H1 (cell line): ENCODE measurements around the gene SLC16A6.
"Not testable (repeated sequence)": the region's sequence is repeated elsewhere in the genome, so short reads cannot be mapped to it uniquely, and the experiment has no call there.

Experiments
- CHD1 ChIP-seq: IDR thresholded peaks from 2 replicates; pipeline ENCODE4 v1.6.1; 2012; ENCODE audit warnings: low read depth, low read length, improper control_type of control experiment
- EP300 ChIP-seq, 2 experiments: IDR thresholded peaks; 1 replicate in 1 of 2; 2 replicates in 1 of 2; pipeline ENCODE4 v1.6.1; 2011 to 2012; ENCODE audit warnings: low read depth in 2 of 2, low read length in 2 of 2, mild to moderate bottlenecking in 2 of 2, borderline replicate concordance in 1 of 2, inconsistent platforms in 1 of 2, moderate library complexity in 1 of 2
- FOSL1 ChIP-seq: IDR thresholded peaks from 2 replicates; pipeline ENCODE4 v1.6.1; 2011; ENCODE audit warnings: mild to moderate bottlenecking, low read depth, low read length, moderate library complexity; ENCODE audit not compliant: insufficient read depth
- HDAC6 ChIP-seq: IDR thresholded peaks from one replicate; pipeline ENCODE4 v1.7.1; 2012; ENCODE audit warnings: low read depth, mild to moderate bottlenecking, inconsistent platforms, low read length, moderate library complexity
- NRF1 ChIP-seq: IDR thresholded peaks from 2 replicates; pipeline ENCODE4 v1.6.1; 2011; ENCODE audit warnings: mild to moderate bottlenecking, low read depth, low read length, improper control_type of control experiment
- POLR2A ChIP-seq, 2 experiments: IDR thresholded peaks; 1 replicate in 1 of 2; 2 replicates in 1 of 2; pipeline ENCODE4 v1.6.1; 2011; ENCODE audit warnings: low read depth in 2 of 2, low read length in 2 of 2, mild to moderate bottlenecking in 2 of 2; ENCODE audit errors: control extremely low read depth in 1 of 2
- RFX5 ChIP-seq: IDR thresholded peaks from 2 replicates; pipeline ENCODE4 v1.6.1; 2011; ENCODE audit warnings: low read depth, low read length, improper control_type of control experiment, borderline replicate concordance
- RXRA ChIP-seq: IDR thresholded peaks from 2 replicates; pipeline ENCODE4 v1.6.1; 2011; ENCODE audit warnings: low read depth, mild to moderate bottlenecking, low read length, moderate library complexity; ENCODE audit not compliant: insufficient read depth
- SP4 ChIP-seq: IDR thresholded peaks from 2 replicates; pipeline ENCODE4 v1.6.1; 2012; ENCODE audit warnings: low read length, inconsistent platforms
- SRF ChIP-seq: IDR thresholded peaks from 2 replicates; pipeline ENCODE4 v1.6.1; 2011; ENCODE audit warnings: mild to moderate bottlenecking, low read depth, low read length, moderate library complexity
- TF ChIP-seq, protein P1 (sequence below), 3 experiments: IDR thresholded peaks; 1 replicate in 2 of 3; 2 replicates in 1 of 3; pipeline versions ENCODE4 v1.5.1 to v1.6.1; 2011; ENCODE audit warnings: low read length in 3 of 3, mild to moderate bottlenecking in 3 of 3, inconsistent platforms in 2 of 3, low read depth in 1 of 3, moderate library complexity in 1 of 3; ENCODE audit not compliant: insufficient read depth in 1 of 3; ENCODE audit errors: control extremely low read depth in 1 of 3

DNA sequence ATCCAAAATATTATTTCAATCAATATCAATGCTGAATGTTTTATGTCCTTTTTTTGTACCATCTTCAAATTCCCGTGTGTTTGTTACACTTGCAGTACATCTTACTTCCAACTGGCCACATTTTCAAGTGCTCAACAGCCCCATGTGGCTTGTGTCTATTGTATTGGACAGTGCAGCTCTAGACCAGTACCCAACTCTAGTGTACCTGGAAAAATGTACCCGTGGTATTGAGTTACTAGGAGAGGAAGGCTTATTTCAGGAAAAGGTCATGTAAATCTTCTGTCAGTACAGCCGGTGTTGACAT lies 31.3 kb downstream of the SLC16A6 start:
- TF ChIP-seq CHD1; HDAC6; SP4; EP300 (IDR thresholded peaks at IDR 0.05; ENCODE audit: borderline replicate concordance in 1 of 2, low read depth in 2 of 2, low read length in 2 of 2); POLR2A (IDR thresholded peaks at IDR 0.05; ENCODE audit: control extremely low read depth in 1 of 2, low read depth in 2 of 2, low read length in 2 of 2); RXRA; RFX5; NRF1; SRF; FOSL1: not testable (repeated sequence)
- TF ChIP-seq, protein P1, sequence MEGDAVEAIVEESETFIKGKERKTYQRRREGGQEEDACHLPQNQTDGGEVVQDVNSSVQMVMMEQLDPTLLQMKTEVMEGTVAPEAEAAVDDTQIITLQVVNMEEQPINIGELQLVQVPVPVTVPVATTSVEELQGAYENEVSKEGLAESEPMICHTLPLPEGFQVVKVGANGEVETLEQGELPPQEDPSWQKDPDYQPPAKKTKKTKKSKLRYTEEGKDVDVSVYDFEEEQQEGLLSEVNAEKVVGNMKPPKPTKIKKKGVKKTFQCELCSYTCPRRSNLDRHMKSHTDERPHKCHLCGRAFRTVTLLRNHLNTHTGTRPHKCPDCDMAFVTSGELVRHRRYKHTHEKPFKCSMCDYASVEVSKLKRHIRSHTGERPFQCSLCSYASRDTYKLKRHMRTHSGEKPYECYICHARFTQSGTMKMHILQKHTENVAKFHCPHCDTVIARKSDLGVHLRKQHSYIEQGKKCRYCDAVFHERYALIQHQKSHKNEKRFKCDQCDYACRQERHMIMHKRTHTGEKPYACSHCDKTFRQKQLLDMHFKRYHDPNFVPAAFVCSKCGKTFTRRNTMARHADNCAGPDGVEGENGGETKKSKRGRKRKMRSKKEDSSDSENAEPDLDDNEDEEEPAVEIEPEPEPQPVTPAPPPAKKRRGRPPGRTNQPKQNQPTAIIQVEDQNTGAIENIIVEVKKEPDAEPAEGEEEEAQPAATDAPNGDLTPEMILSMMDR (IDR thresholded peaks at IDR 0.05; ENCODE audit: control extremely low read depth in 1 of 3, insufficient read depth in 1 of 3, low read depth in 1 of 3, low read length in 3 of 3): not testable (repeated sequence)
